NCI-H1417 treated with DMSO at 0.1 percent for 48 hours (cell line): ENCODE data around the gene CLASP1.
"Not testable (repeated sequence)": the region's sequence is repeated elsewhere in the genome, so short reads cannot be mapped to it uniquely, and the experiment has no call there.

Experiments used
- DNase-seq: peaks from one replicate; lab custom pipeline; 2025; lab: John Stamatoyannopoulos, UW

The CLASP1 gene

DNA sequence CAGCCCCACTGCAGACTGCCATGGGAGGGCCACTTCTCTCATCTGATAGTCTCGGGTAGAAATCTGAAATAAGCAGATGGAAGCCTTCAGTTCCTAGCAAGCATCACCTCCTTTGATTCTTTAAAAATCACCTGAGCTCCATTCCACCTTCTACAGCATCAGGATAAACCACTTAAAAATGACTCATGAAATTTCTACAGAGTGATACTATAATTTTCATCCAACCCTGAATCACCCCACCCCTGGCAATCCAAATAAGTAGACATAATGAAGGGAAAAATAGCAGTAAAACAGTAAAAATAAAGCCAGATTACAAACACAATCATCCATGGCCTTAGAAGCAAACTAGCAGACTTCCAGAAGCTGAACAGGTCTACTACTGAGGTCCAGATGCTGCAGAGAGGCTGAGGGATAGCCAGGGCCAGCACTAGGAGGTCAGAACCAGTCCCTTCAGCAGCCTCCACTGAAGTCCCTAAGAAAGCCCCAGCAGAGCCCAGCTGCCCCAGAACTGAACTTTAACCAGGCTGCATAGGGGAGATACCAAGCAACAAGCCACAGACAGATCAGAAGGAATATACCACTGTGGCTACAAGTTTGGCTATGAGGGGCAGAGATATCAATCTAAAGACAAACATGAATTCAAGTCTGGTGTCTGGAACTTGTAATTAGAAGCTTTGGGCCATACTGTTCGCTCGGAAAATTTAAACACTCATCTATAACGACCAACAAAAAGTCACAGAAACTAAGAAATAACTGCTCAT, 173.3 kb downstream of the CLASP1 start:
- no peak for DNase-seq

DNA sequence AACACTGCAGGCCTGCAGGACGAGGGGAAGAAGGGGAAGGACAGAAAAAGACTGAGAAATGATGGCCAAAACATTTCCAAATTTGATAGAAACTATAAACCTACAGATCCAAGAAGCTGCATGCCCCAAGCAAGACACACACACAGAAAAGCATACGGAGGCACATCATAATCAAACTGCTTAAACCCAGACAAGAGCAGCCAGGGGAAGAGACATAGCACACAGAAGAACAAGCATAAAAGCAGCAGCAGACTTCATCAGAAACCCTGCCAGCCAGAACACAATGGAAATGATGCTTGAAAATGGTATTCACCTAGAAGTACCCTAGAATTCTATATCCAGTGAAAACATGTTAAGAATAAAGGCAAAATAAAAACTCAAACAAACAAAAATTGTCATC, 175.8 kb downstream of the CLASP1 start:
- no peak for DNase-seq

GRCh38 chr2:121472470-121472993, 176.7 kb downstream of the CLASP1 start:
- no peak for DNase-seq

GRCh38 chr2:121471532-121472469, 177.5 kb downstream of the CLASP1 start:
- DNase-seq = no peak

GRCh38 chr2:121470917-121471316, 178.3 kb downstream of the CLASP1 start:
- DNase-seq = no peak

GRCh38 chr2:121469356-121469755, 179.9 kb downstream of the CLASP1 start:
- no peak for DNase-seq

GRCh38 chr2:121468936-121469335, 180.3 kb downstream of the CLASP1 start:
- no peak for DNase-seq

- no peak for DNase-seq
Observed at GRCh38 chr2:121459291-121459690, 190.0 kb downstream of the CLASP1 start.

GRCh38 chr2:121456325-121456724, 192.9 kb downstream of the CLASP1 start:
- DNase-seq = no peak

DNA sequence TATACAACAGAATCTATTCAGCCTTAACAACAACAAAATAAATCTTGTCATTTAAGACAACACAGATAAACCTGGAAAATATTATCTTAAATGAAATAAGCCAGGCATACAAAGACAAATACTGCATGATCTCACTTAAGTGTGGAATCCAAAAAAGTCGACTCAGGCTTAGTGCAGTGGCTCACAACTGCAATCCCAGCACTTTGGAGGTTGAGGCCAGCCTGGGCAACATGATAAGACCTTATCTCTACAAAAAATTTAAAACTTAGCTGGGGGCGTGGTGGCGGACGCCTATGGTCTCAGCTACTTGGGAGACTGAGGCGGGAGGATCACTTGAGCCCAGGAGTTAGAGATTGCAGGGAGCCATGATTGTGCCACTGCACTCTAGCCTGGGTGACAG, 193.8 kb downstream of the CLASP1 start:
- no peak for DNase-seq

GRCh38 chr2:121454549-121455090, 194.6 kb downstream of the CLASP1 start:
- DNase-seq = no peak

GRCh38 chr2:121451398-121451797, 197.9 kb downstream of the CLASP1 start:
- DNase-seq = no peak

DNA sequence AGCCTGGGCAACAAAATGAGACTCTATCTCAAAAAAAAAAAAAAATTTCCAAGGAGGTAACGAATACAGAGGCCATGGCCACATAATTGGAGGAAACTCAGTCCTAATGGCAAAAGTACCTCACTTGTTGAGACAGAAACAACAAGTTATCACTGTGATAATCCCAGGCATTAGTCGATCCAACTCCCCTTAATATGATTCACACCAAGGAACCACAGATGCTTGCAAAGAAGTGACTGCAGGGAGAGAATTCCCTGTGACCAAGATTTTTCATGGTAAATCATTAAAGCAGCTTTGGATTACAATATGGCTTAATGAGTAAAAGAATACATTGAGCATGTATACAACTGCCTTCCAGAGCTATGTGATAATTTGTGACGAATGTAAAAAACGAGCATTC, 199.0 kb downstream of the CLASP1 start:
- no peak for DNase-seq

- DNase-seq = no peak
Observed at GRCh38 chr2:121446647-121447241, 202.5 kb downstream of the CLASP1 start.

GRCh38 chr2:121442889-121443288, 206.4 kb downstream of the CLASP1 start:
- no peak for DNase-seq

DNA sequence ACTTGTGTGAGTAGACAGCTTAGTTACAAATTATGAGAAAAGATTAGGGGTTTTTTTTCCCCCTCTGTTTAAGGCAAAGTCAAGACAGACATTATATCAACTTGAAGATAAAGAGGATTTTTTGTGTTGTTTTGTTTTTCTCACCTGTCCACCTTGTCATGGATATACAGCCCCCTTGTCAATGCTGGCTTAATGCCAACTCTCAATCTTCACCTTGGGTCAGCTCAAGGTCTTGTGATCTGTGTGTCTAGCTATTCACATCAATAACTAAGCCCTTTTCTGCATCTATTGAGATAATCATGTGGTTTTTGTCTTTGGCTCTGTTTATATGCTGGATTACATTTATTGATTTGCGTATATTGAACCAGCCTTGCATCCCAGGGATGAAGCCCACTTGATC, 211.0 kb downstream of the CLASP1 start:
- DNase-seq = not testable (repeated sequence)

- DNase-seq = no peak
Observed at GRCh38 chr2:121436918-121437317, 212.3 kb downstream of the CLASP1 start.

DNA sequence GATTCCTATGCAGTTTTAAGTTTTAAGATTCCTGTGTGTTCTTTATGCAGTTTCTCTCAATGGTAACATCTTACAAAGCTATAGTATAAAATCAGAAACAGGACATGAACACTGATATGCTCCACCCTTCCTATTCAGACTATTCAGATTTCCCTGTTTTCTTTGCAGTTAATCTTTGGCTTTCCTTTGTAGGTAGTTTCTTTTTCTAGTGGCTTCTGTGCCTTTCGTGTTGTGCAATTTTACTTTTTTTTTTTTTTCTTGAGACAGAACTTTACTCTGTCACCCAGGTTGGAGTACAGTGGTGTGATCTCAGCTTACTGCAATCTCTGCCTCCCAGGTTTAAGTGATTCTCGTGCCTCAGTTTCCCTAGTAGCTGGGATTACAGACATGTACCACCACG, 213.5 kb downstream of the CLASP1 start:
- DNase-seq = no peak

DNA sequence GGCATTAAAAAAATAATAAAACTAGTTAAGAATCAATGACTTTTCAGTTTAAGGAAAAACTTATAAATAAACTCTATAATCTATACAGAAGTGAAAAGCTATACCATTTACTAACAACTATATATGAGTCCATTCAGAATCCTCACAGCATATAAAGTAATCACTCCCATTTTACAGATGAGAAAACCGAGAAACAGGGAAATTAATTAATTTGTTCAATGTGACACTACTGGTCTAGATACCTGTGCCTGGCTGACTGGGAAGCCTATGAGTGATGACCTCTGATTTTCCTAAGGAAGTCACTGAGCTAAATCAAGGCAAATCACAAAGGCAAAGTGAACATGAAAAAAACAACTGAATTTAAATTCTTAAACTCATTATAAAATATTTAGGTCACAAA, 218.0 kb downstream of the CLASP1 start:
- DNase-seq = no peak

- DNase-seq = no peak
Observed at GRCh38 chr2:121429927-121430520, 219.2 kb downstream of the CLASP1 start.

GRCh38 chr2:121429119-121429903, 220.0 kb downstream of the CLASP1 start:
- no peak for DNase-seq
